NCI-H2107 treated with DMSO at 0.1 percent for 48 hours (cell line): ENCODE data around the gene NOXRED1.
"Not testable (repeated sequence)": the region's sequence is repeated elsewhere in the genome, so short reads cannot be mapped to it uniquely, and the experiment has no call there.

Experiments
- DNase-seq: peaks from one replicate; lab custom pipeline; 2025; ENCODE audit not compliant: unreplicated experiment; lab: John Stamatoyannopoulos, UW

NOXRED1 gene

GRCh38 chr14:77415403-77416030 lies 7.8 kb downstream of the NOXRED1 start:
- not testable (repeated sequence) for DNase-seq

- no peak for DNase-seq
These were observed 14.2 kb downstream of the NOXRED1 start for GRCh38 chr14:77409131-77409533.

DNA sequence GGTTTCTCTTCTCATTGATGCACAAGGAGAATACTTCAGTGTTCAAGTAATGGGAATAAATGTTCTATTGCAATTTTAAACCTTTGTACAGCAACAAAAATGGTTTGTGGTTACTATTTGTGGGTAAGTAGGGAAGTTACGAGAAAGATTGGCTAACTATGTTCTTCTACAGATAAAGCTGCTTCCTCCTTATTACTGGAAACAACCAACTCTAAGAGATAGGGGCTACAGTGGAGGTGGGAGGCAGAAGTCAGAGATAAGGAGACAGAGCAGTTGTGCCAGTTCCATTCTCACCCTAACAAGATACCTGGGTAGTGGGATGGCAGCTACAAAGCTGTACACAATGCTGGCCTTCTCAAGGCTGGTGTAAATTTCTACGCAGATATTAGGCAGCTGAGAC lies 16.2 kb downstream of the NOXRED1 start:
- DNase-seq = no peak

DNA sequence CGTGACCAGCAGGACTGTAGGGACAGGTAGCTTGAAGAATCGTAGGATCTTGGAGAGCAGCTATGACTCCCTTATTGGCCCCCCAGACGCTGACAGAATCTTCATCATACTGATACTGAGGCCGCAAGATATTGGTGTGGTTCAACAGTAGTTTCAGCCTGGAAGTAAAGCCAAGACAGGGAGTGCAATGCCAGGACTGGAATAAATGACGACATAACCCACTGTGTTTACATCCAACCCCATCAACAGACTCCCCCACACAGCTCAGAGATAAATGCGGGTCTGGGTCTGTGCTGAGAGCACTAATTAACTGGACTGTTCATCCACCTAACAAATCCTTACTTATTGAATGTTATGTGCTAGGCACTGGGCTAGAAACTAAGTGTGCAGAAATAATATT lies 16.6 kb downstream of the NOXRED1 start:
- no peak for DNase-seq

DNA sequence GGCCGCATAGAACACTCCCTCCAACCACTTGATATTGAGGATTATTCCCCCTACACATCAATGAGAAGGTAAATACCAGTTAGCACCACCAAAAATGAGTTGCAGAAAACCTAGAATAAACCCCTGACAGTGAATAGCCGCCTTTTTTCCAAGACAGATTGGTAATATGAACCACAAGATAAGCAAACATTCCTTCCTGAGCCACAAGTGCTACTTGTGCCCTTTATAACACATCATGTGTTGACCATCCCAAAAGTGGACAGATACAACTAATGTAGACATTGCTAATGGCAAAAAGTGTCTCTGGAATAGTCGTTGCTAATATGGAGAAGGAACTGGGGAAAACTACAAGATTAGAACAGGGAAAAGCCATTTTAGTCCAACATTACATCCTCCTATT lies 17.2 kb downstream of the NOXRED1 start:
- DNase-seq = no peak

GRCh38 chr14:77403768-77404167 lies 19.6 kb downstream of the NOXRED1 start:
- DNase-seq = no peak

GRCh38 chr14:77400216-77400615 lies 23.1 kb downstream of the NOXRED1 start:
- DNase-seq = no peak

- DNase-seq = no peak
These were observed 33.1 kb downstream of the NOXRED1 start for GRCh38 chr14:77390188-77390587.

- no peak for DNase-seq
These were observed 44.6 kb downstream of the NOXRED1 start for GRCh38 chr14:77378701-77379100.

DNA sequence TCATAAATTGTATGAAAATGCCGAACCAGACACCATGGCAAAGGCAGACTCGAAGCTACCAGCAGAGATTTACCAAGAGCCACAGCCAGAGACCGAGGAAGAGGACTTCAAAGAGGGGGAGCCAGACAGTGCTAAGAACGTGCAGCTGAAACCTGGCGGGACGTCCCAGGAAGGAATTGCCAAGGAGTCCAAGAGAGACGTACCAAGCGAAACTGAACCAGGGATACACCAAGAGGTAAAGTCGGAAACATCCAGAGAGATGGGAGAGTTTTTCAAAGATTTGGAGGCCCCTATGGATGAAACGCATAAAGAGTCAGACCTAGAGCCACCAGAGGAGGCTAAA lies 45.9 kb downstream of the NOXRED1 start:
- no peak for DNase-seq

- DNase-seq = peak; percentile 78
These were observed 46.4 kb downstream of the NOXRED1 start, which contains the start of the genes SAMD15 and TMED8 for GRCh38 chr14:77376771-77377501. Gene SAMD15 (plus strand): TSS chr14:77377379. CDS start chr14:77377419, 40 bp downstream. Gene TMED8 (minus strand): TSS chr14:77377094. CDS start chr14:77377053, 41 bp downstream.

DNA sequence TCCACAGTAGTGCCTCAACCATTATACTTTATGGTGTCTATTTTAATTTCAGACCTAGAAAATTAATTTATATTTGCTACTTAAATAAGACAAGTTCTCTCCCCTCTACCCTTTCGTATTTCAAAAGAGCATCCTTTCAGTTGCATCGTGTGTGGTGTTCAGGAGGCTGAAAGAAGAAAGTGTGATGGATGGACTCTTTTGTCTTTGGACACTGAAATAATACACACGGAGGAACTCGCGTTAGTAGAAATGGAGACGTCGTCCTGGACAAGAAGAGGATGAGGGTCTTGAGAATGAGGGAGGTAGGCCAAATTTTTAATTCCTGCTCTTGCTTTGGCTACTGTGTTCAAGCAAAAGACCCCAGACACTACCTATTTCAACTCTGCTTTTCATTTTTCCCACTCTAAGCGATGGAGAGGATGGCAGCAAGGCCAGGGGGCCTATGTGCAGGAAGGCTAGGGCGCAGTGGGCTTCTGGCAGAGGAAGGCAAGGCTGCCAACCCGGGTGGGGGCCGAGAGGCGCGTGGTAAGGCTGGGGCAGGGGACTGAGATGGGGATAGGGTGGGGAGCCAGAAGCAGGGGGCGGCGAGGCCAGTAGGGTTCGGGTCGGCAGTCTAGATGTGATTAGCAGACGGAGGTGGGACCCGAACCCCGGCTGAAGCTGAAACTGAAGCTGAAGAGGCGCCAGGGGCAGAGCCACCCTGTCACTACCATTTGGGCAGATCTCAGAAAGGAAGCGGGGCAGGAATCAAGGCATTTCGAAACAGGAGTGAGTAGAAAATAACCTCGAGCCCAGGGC lies 47.2 kb downstream of the NOXRED1 start:
- DNase-seq = no peak

- no peak for DNase-seq
These were observed 48.0 kb downstream of the NOXRED1 start for GRCh38 chr14:77375164-77375950.

DNA sequence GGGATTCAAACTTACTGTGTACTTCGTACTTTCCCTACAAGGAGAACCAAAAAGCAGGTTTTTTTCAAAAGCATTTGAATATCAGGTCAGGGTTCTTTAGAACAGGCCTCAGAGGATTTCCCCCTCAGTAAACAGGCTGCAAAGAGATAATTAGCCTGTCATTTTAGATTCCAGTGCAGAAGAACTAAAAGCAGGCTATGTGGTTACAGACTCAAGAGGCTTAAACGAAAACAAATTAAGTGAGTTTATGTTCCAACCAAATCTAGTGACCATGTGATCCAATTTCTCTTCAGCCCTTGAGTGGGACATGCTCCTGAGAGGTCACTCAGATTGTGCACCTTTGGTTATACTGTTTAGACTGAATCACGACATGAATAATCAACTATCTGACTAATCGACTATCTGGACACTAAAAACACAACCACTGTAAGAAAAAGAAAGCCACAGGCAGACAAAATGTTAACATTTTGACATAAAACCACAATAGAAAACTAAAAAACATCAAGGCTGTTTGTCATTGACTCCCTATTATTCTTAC lies 51.0 kb downstream of the NOXRED1 start:
- DNase-seq = peak; percentile 55

- no peak for DNase-seq
These were observed 54.0 kb downstream of the NOXRED1 start for GRCh38 chr14:77369285-77369684.

DNA sequence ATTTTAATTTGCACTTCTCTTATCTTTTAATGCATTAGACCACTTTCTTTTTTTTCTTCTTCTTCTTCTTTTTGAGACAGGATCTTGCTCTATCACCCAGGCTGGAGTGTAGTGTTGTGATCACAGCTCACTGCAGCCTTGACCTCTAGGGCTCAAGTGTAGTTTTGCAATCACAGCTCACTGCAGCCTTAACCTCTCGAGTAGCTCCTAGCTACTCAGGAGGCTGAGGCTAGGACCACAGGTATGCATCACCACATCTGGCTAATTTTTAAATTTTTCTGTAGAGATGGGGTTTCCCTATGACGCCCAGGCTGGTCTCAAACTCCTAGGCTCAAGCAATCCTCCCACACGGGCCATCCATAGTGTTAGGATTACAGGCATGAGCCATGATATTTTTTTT lies 59.2 kb downstream of the NOXRED1 start:
- DNase-seq = no peak

- DNase-seq = no peak
These were observed 63.7 kb downstream of the NOXRED1 start for GRCh38 chr14:77359626-77360025.

GRCh38 chr14:77356899-77357298 lies 66.4 kb downstream of the NOXRED1 start:
- DNase-seq = no peak

DNA sequence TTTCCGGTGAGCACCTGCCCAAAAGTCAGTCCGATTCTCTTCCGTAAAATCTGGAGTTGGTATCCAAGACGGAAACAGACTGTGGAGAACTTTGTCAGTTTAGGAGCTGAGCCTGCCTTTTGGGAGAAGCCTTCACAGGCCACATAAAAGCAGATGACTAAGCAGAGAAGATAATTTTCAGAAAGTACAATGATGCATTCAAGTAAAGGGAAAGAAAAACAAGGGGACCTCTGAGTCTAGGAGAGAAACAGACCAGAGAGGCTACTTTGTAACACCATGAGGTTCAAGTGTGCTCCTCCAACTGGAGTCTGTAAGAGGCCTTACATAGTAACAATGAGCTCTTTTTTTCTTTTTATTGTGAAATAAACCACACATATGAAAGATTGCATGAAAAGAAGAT lies 67.5 kb downstream of the NOXRED1 start:
- no peak for DNase-seq

DNA sequence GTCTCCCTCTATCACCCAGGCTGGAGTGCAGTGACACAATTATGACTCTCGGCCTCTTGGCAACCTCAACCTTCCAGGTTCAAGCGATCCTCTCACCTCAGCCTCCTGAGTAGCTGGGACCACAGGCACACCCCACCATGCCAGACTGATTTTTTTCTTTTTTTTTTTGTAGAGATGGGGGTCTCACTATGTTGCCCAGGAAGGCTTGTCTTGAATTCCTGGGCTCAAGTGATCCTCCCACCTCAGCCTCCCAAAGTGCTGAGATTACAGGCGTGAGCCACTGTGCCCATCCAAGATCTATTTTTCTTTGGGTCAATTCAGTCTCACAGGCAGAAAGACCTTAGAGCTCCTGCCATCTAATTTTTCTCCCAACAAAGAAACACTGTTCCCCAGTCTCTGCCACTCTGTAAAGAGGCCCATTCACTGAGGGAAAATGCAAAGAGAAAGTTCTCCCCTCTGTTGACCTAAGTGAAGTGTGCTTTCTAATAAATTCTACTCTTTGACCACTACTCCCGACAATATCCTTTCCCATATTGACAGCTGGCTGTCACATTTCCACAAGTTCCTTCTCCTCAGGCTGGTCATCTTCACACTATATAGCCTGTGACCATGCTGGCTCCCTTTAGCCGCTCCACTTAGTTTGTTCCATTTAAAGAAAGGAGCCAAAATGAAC lies 69.7 kb downstream of the NOXRED1 start:
- DNase-seq = no peak
